Erythroblast (primary cell): ENCODE measurements around the gene NPTXR.

Experiments
- GATA1 ChIP-seq: IDR thresholded peaks from 2 replicates; pipeline ENCODE4 v1.6.1; 2011; ENCODE audit warnings: low read depth, mild to moderate bottlenecking, control low read depth, low read length, moderate library complexity
- POLR2A ChIP-seq: IDR thresholded peaks from 2 replicates; pipeline ENCODE4 v1.6.1; 2011; ENCODE audit warnings: mild to moderate bottlenecking, low read length

GRCh38 chr22:38879961-38880360, 36.1 kb upstream of the NPTXR start:
- TF ChIP-seq POLR2A (no peak), GATA1 (no peak)
